Dermis microvascular lymphatic vessel endothelial cell (primary cell): ENCODE results near the gene DNASE1L1. TPM values are rescaled to one million over a fixed set of nuclear protein-coding genes. Genes with fewer than 3 reads are reported as not detected.

ENCODE experiments used
- DNase-seq, 2 donors: peaks; one replicate each; pipeline versions ENCODE4 v3.0.0 to v3.0.0-alpha.2; 2010; ENCODE audit warnings: low read depth in 2 of 2
- total RNA-seq: library from RNA; depleted of rRNA; stranded (reverse); fragments of >200 nt; gene quantifications from 2 replicates; pipeline ENCODE4 v1.2.1, GENCODE V29; 2014

Gene DNASE1L1
- total RNA-seq, 1 donor from 2014 or later, result 105 TPM

DNA sequence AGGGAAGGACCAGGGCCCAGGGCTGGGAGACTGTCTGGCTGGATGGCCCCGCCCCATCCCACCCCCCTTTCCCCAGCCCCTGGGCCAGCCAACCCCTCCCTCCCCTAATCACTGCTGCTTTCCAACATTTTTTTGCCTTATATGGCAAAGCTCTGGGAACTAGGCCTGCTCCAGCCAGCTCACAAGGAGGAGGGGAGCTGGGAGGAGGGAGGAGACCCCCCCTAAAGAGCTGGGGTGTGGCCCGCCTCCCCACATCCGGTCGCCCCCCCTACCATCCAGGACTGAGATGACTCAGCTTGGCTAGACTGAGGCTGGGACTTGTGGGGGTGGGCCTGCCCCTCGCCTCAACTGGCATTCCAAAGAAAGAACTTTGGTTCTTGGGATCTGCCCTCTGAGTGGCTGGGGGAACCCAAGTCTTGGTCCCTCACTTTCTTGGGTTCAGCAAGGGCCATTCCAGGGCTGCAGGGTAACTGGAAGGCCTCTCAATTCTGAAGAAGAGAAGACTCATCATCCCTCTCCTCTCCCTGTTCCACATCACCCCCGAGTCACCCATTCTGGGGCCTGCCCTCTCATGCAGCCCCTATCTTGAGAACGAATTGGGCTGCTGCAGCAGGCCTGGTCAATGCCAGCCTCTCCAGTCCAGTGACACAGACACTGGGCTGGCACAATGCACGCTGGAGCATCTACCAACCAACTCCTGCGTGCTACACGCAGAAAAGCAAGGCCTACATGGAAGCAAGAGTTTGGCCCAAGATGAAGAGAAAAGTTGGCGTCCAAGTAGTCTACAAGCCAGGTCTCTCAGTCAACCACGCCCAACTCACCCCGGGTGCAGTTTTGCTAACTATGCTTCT lies 39.4 kb downstream of the DNASE1L1 start:
- peak; percentile 87 to 94 for DNase-seq

DNA sequence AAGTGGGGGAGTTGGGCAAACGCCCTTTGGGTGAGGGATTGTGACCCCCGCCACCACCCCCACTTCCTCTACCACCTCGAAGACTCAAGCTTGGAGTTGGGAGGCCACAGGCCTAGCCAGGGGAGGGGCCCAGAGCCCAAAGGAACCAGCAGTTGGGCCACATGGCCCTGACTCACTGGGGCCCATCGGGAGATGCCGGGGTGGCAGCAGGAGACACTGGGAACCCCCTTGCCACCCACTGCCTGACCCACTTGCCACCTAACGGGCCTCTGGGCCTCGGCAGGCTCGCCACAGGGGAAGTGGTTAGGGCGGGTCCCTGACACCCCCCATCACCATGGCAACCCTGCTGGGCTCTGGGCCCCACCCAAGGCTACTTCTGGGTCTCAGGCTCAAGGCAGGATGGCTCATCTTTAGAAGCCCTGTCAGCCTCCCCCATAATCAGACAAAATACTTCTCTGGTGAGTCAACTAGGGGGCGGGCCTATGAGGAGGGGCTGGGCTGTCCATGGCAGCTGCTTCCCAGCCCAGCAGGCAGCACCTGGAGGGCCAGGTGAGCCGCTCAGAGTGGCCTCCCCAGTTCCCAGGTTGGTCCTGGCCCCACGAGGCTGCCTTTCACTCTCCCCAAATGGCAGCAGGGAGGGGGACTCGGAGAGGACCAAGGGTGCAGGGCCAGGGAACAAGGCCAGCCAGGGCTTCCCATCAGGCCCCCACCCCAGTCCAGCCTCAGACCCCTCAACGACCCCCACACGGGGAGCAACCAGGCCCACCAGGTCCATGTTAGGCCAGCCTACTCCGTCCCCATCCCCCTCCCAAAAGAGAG lies 40.2 kb downstream of the DNASE1L1 start:
- DNase-seq, result peak; percentile 36 to 83

GRCh38 chrX:154367474-154368308 lies 41.4 kb downstream of the DNASE1L1 start:
- no peak for DNase-seq

DNA sequence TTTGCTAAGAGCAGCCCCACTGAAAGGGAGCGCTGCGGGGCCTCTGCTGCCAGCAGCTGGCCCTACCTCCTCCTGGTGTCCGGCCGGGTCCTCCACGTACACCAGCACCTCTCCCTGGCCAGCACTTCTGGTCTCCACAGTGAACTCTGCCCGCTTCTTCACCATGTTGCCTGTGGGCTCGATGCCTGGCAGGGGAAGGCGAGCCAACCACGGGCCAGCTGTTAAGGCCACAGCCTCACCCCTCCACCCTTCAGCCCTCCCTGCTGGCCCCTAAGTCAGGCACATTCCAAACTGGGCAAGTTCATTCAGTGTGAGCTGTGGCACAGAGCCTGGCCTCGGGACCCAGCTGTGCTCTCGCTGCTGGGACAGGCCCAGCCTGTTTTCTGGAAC lies 42.4 kb downstream of the DNASE1L1 start:
- no peak for DNase-seq

- no peak for DNase-seq
These were observed 42.9 kb downstream of the DNASE1L1 start for GRCh38 chrX:154365997-154366665.

DNA sequence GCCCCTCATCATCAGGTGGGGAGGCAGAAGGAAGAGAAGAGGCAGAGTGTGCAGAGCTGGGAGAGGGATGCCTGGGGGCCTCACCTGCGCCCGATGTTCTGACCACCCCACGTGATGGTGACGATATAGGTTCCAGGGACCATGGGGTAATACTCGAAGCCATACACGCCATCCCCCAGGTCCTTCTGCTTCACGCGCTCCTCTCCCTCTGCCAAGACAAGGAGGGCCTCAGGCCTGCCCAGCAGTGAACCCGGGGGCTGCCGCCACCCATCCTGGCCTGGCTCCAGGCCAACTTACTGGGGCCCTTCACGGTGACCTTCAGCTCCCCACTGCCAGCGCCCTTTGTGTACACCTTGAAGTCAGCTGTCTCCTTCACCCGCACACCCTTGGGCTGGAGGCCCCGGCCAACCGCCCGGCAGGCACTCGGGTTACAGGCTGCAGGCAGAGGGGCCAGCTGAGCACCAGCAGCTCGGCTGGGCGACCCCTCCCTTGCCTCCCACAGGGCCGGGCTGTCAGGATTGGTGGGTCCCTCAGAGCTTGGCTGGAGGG lies 43.9 kb downstream of the DNASE1L1 start:
- DNase-seq, result no peak

GRCh38 chrX:154363706-154364439 lies 45.2 kb downstream of the DNASE1L1 start:
- DNase-seq, result no peak

DNA sequence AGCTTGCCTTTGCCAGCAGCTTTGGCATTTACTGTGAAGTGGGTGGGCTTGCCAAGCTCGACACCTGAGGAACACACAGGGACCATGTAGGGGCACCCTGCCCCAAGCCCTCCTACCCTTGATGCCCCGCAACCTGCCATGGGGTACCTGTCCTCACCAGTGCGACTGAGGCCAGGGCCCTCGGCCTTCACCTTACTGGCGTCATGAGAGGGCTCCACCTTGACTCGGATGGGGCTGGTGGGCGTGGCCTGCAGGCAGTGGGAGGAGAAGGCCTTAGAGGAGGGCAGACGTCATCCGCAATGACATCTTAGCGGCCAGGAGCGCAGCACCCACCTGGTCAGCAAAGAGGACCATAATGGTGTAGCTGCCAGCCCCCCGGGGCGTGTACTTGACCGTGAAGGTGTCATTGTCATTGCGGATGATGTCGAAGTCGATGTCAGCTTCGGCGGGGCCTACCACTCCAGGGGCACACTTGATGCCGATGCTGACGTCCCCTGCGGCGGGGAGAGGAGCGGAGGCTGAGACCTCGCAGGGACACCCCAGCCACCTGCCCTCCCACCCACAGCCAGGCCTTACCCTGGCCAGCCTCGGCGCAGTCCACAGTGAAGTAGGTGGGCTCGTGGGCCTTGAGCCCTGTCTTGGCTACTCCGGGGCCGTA lies 46.8 kb downstream of the DNASE1L1 start:
- DNase-seq, result no peak

GRCh38 chrX:154360155-154360713 lies 48.8 kb downstream of the DNASE1L1 start:
- no peak for DNase-seq

DNA sequence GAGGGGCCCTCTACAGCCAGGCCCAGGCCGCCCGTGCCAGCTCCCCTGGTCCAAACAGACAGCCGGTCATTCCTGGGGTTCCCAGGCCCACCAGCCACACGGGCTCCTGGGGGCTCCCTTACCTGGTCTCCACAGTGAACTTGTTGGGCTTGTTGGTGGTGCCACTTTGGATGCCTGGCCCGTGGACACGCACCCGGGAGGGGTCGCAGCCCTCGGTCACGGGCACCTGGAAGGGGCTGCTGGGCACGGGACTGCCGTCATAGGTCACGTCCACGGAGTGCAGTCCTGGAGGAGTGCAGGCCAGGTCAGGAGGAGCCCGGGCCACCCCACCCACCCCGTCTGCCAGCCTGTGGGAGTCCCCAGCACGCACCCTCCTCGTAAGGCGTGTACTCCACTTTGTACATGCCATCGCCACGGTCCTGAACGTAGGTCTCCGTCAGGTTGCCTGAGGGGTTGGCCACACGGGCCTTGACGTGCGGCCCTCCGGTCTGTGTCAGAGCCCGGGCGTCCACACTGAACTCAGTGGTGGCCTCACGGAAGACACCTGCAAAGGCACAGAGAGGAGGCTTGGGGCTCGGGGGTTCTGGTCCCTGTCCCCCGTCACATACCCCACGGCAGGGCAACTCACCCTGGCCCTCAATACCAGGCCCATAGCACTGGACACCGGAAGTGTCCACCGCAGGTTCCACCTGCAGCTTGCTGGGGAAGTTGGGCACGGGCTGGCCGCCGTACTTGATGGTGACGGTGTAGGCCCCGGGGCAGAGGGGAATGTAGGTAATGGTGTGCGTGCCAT lies 49.5 kb downstream of the DNASE1L1 start:
- no peak for DNase-seq

GRCh38 chrX:154358829-154359228 lies 50.2 kb downstream of the DNASE1L1 start:
- no peak for DNase-seq

DNA sequence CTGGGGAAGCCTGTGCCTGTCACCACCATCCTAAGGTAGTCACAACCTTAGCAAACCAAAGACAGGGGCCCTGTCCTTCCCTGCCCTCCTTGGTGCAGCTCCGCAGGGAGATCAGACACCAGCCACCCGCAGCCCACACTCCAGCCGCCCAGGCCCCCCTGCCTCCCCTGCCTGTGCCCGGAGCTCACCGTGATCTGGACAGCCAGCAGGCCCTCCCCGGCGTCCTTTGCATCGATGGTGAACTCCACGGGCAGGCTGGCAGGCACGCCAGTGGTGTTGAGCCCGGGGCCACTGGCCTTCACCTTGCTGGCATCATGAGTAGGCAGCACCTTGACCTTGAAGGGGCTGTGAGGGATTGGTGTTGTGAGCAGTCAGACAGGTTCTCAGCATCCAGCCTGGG lies 51.0 kb downstream of the DNASE1L1 start:
- no peak for DNase-seq

GRCh38 chrX:154357205-154357604 lies 51.8 kb downstream of the DNASE1L1 start:
- DNase-seq, result no peak

DNA sequence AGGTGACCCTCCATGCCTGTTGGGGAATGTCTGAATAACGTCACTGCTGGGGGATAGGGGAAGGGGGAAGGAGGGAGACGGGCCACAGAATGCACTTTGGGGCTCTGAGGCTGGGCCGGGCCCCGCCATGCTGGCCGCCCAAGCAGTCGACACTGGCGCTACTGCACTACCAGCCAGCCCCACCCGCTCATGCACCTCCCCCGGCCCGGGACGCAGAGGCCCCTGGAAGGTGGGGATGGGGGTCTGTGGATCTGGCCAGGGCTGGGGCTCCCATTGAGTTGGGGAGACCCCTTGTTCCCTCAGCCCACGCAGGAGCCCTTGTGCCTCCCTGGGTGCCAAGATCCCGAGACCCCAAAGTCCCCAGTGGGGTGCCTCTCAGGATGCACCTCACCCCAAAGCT lies 52.5 kb downstream of the DNASE1L1 start:
- no peak for DNase-seq

- no peak for DNase-seq
These were observed 53.3 kb downstream of the DNASE1L1 start for GRCh38 chrX:154355776-154356140.

GRCh38 chrX:154355094-154355775 lies 53.8 kb downstream of the DNASE1L1 start:
- DNase-seq, result no peak

DNA sequence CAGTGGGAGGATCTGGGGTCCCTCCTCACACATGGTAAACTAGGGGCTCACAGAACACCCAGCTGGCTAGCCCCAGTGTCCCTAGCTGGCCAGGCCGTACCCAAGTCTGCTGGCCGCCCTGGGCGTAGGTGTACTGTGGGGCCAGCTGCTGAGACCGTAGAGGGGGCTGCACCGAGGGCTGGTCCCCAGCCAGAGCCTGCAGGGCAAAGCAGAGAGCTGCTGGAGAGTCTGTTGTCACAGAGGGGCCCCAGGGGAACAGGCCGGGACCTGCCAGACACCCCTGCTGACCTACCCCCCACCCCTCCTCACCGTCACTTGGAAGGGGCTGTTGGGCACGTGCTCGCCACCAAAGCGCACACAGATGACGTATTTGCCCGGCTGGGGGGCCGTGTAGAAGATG lies 54.5 kb downstream of the DNASE1L1 start:
- no peak for DNase-seq

DNA sequence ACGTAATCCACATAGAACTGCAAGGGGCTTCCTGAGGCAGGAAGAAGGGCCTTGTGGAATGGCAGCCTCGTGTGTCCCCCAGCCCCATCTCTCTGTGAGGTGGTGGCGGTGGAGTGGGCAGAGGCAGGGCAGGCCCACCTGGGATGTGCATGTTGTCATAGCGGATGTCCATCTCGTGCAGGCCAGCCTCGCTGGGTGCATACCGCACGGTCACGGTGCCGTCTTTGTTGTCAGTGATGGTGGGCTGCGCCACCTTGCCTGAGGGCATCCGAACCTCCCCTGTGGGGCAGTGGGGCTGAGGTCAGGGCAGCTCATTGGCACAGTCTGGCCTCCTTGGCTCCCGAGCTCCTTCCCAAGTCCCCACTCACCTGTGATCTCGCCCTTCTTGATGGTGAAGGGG lies 55.0 kb downstream of the DNASE1L1 start:
- DNase-seq, result no peak
